Breast epithelium (tissue), 4 donors: Measurements from ENCODE around the gene DXO. TPM values are rescaled to one million over a fixed set of nuclear protein-coding genes. Genes with fewer than 3 reads are reported as not detected.
"Not testable (repeated sequence)": the region's sequence is repeated elsewhere in the genome, so short reads cannot be mapped to it uniquely, and the experiment has no call there.

Experiments used
- DNase-seq, 2 donors: peaks; one replicate each; pipeline ENCODE4 v3.0.0-alpha.2; 2019; ENCODE audit warnings: low spot score in 2 of 2
- H3K27ac ChIP-seq, 2 donors: fragments of 200-600 bp; sonication (generic) in 1 of 2; one replicate each; pipeline ENCODE4 v1.5.1; 2016 to 2019; ENCODE audit warnings: mild to moderate bottlenecking in 1 of 2
- H3K27me3 ChIP-seq, 2 donors: fragments of 200-600 bp; sonication (generic) in 1 of 2; one replicate each; pipeline versions ENCODE4 v1.5.1 to v1.6.0; 2017 to 2019; ENCODE audit warnings: control low read depth in 1 of 2, mild to moderate bottlenecking in 1 of 2
- H3K36me3 ChIP-seq: fragments of 200-600 bp; one replicate; pipeline ENCODE4 v1.5.1; 2019
- H3K4me1 ChIP-seq, 2 donors: fragments of 200-600 bp; sonication (generic); one replicate each; pipeline ENCODE4 v1.5.1; 2016 to 2019; ENCODE audit warnings: control low read depth in 1 of 2
- H3K4me3 ChIP-seq, 3 donors: fragments of 200-600 bp; sonication (generic); 1 replicate in 2 of 3; 2 replicates in 1 of 3; pipeline ENCODE4 v1.5.1; 2016 to 2019; ENCODE audit warnings: mild to moderate bottlenecking in 3 of 3, moderate library complexity in 2 of 3
- H3K9me3 ChIP-seq, 2 donors: fragments of 200-600 bp; sonication (generic) in 1 of 2; one replicate each; pipeline ENCODE4 v1.5.1; 2016 to 2019; ENCODE audit warnings: control low read depth in 1 of 2
- CTCF ChIP-seq, 3 donors: fragments of 450-650 bp; IDR thresholded peaks; one replicate each; pipeline ENCODE4 v1.5.1; 2016 to 2017; ENCODE audit warnings: antibody characterized with exemption in 3 of 3, mild to moderate bottlenecking in 3 of 3, moderate library complexity in 3 of 3
- POLR2A ChIP-seq: fragments of 450-650 bp; IDR thresholded peaks from one replicate; pipeline ENCODE4 v1.6.1; 2016; ENCODE audit warnings: antibody characterized with exemption, mild to moderate bottlenecking, moderate library complexity
- POLR2AphosphoS5 ChIP-seq, 3 donors: sonication (generic); formaldehyde crosslinking; IDR thresholded peaks; one replicate each; pipeline ENCODE4 v1.6.1; 2017; ENCODE audit warnings: antibody characterized with exemption in 3 of 3
- intact Hi-C: fragments of 100-400 bp; cut with DNase I; formaldehyde crosslinking; loops from one replicate; pipeline ENCODE4 v1.15.1; 2023; ENCODE audit warnings: low total_unique reads
- total RNA-seq, 3 donors: library from RNA; depleted of rRNA; stranded (reverse); fragments of >200 nt; gene quantifications; one replicate each; pipeline ENCODE4 v1.1.0, GENCODE V29; 2016

Gene DXO
- 10 to 100 TPM; 12.0 to 28.4 (median 22.0) TPM for total RNA-seq

- H3K4me3 ChIP-seq, result peak within 1 kb of the TSS; percentile 60 to 99 (median 73)
- peak; percentile 93 to 97 for DNase-seq
- TF ChIP-seq POLR2A (peak; percentile 31), CTCF (IDR thresholded peaks at IDR 0.05) (peak in 1 of 3 donors; percentile 13), POLR2AphosphoS5 (IDR thresholded peaks at IDR 0.05) (peak; percentile 92 to 97 (median 93))
- H3K36me3 ChIP-seq, result no peaks in the 10 kb centered on the region
- no peaks in the 10 kb centered on the region for H3K9me3 ChIP-seq
- H3K4me1 ChIP-seq, result peaks cover 8 to 15% of the 10 kb centered on the region in 2 donors
- intact Hi-C loops, result loop anchor here (2.0 kb wide), 1 partner anchor 71 kb away; no protein-coding TSS in a partner anchor
- no peaks in the 10 kb centered on the region for H3K27me3 ChIP-seq
- peak within 1 kb of the TSS; percentile 99 for H3K27ac ChIP-seq
These were observed at the start of gene DXO for GRCh38 chr6:31971993-31972708. TSS of gene DXO (minus strand) at chr6:31972138. CDS start at chr6:31971675, 463 bp downstream.

- not testable (repeated sequence) for DNase-seq
These were observed 42.6 kb upstream of the DXO start, which contains the start of gene C4B for GRCh38 chr6:32014547-32014946. TSS of gene C4B (plus strand) at chr6:32014795. CDS start at chr6:32014846, 51 bp downstream.

GRCh38 chr6:32013738-32014137 lies 41.8 kb upstream of the DXO start:
- H3K4me1 ChIP-seq, DNase-seq, intact Hi-C loops, H3K27me3 ChIP-seq, H3K36me3 ChIP-seq, H3K9me3 ChIP-seq, H3K4me3 ChIP-seq, H3K27ac ChIP-seq: not testable (repeated sequence)

More at GRCh38 chr6:32014547-32014946, 42.6 kb upstream of the DXO start, which contains the start of gene C4B:
- H3K27me3 ChIP-seq, H3K27ac ChIP-seq, H3K36me3 ChIP-seq, H3K4me3 ChIP-seq, intact Hi-C loops, H3K4me1 ChIP-seq, H3K9me3 ChIP-seq: not testable (repeated sequence)

GRCh38 chr6:32012941-32013617 lies 41.1 kb upstream of the DXO start:
- H3K4me1 ChIP-seq, H3K27me3 ChIP-seq, H3K4me3 ChIP-seq, H3K36me3 ChIP-seq, H3K9me3 ChIP-seq, DNase-seq, intact Hi-C loops: not testable (repeated sequence)
- H3K27ac ChIP-seq, result peak overlapping the region in 1 of 2 donors; percentile 32

GRCh38 chr6:32010856-32011530 lies 39.1 kb upstream of the DXO start:
- intact Hi-C loops, H3K4me3 ChIP-seq, H3K27ac ChIP-seq, H3K36me3 ChIP-seq, H3K27me3 ChIP-seq, H3K4me1 ChIP-seq, H3K9me3 ChIP-seq: not testable (repeated sequence)
- DNase-seq, result peak in 1 of 2 donors; percentile 37

GRCh38 chr6:32009537-32009936 lies 37.6 kb upstream of the DXO start:
- H3K4me1 ChIP-seq, H3K36me3 ChIP-seq, H3K4me3 ChIP-seq, intact Hi-C loops, H3K9me3 ChIP-seq, H3K27ac ChIP-seq, H3K27me3 ChIP-seq: not testable (repeated sequence)
- DNase-seq, result peak in 1 of 2 donors; percentile 19

GRCh38 chr6:32008616-32009015 lies 36.7 kb upstream of the DXO start:
- H3K4me1 ChIP-seq, intact Hi-C loops, H3K36me3 ChIP-seq, H3K27me3 ChIP-seq, DNase-seq, H3K9me3 ChIP-seq, H3K27ac ChIP-seq, H3K4me3 ChIP-seq: not testable (repeated sequence)

GRCh38 chr6:32008037-32008436 lies 36.1 kb upstream of the DXO start:
- DNase-seq, H3K27ac ChIP-seq, H3K36me3 ChIP-seq, H3K9me3 ChIP-seq, H3K4me1 ChIP-seq, H3K27me3 ChIP-seq, intact Hi-C loops, H3K4me3 ChIP-seq: not testable (repeated sequence)

- H3K4me3 ChIP-seq, H3K9me3 ChIP-seq, intact Hi-C loops, H3K4me1 ChIP-seq, H3K27ac ChIP-seq, H3K36me3 ChIP-seq, H3K27me3 ChIP-seq: not testable (repeated sequence)
- peak in 1 of 2 donors; percentile 22 for DNase-seq
These were observed 35.1 kb upstream of the DXO start for GRCh38 chr6:32007086-32007485.

GRCh38 chr6:32005991-32006529 lies 34.1 kb upstream of the DXO start:
- intact Hi-C loops, H3K27me3 ChIP-seq: not testable (repeated sequence)
- DNase-seq, result peak in 1 of 2 donors; percentile 44

GRCh38 chr6:32005538-32005880 lies 33.6 kb upstream of the DXO start:
- H3K27me3 ChIP-seq, H3K36me3 ChIP-seq, H3K4me1 ChIP-seq, intact Hi-C loops, H3K4me3 ChIP-seq, H3K9me3 ChIP-seq: not testable (repeated sequence)
- peak in 1 of 2 donors; percentile 17 for DNase-seq
- peak overlapping the region in 1 of 2 donors; percentile 40 for H3K27ac ChIP-seq

More at GRCh38 chr6:32005991-32006529, 34.1 kb upstream of the DXO start:
- H3K4me3 ChIP-seq, H3K4me1 ChIP-seq, H3K9me3 ChIP-seq, H3K36me3 ChIP-seq, H3K27ac ChIP-seq: not testable (repeated sequence)
